Hepatocyte (in vitro differentiated cells): ENCODE measurements around the gene GBX1. TPM values are rescaled to one million over a fixed set of nuclear protein-coding genes. Genes with fewer than 3 reads are reported as not detected.

Experiments used
- DNase-seq: peaks from one replicate; pipeline ENCODE4 v3.0.0-alpha.2; 2016; ENCODE audit warnings: low spot score
- H2AFZ ChIP-seq: fragments of 200-600 bp; sonication (generic); 2 replicates; pipeline ENCODE4 v1.6.0; 2016; ENCODE audit warnings: antibody characterized with exemption, mild to moderate bottlenecking
- H3K27ac ChIP-seq: fragments of 200-600 bp; sonication (generic); 2 replicates; pipeline ENCODE4 v1.5.1; 2016; ENCODE audit warnings: mild to moderate bottlenecking
- H3K27me3 ChIP-seq: fragments of 200-600 bp; sonication (generic); 2 replicates; pipeline ENCODE4 v1.6.1; 2016
- H3K36me3 ChIP-seq: fragments of 200-600 bp; sonication (generic); replicated peaks from 2 replicates; pipeline ENCODE4 v1.5.1; 2016; ENCODE audit warnings: low read depth; ENCODE audit not compliant: insufficient read depth
- H3K4me1 ChIP-seq: fragments of 200-600 bp; sonication (generic); 2 replicates; pipeline ENCODE4 v1.5.1; 2016; ENCODE audit warnings: mild to moderate bottlenecking, moderate library complexity; ENCODE audit not compliant: insufficient read depth
- H3K4me2 ChIP-seq: fragments of 200-600 bp; sonication (generic); 2 replicates; pipeline ENCODE4 v1.6.0; 2016
- H3K4me3 ChIP-seq: fragments of 200-600 bp; sonication (generic); 2 replicates; pipeline ENCODE4 v1.5.1; 2016; ENCODE audit warnings: mild to moderate bottlenecking
- H3K79me2 ChIP-seq: fragments of 200-600 bp; sonication (generic); 2 replicates; pipeline ENCODE4 v1.6.0; 2017; ENCODE audit warnings: mild to moderate bottlenecking
- H3K9me2 ChIP-seq: fragments of 200-600 bp; sonication (generic); replicated peaks from 2 replicates; pipeline ENCODE4 v1.6.0; 2017; ENCODE audit warnings: mild to moderate bottlenecking; ENCODE audit not compliant: insufficient read depth
- H3K9me3 ChIP-seq: fragments of 200-600 bp; sonication (generic); 2 replicates; pipeline ENCODE4 v1.5.1; 2016; ENCODE audit warnings: low read depth, mild to moderate bottlenecking
- H4K20me1 ChIP-seq: fragments of 200-600 bp; sonication (generic); 2 replicates; pipeline ENCODE4 v1.6.0; 2016; ENCODE audit warnings: mild to moderate bottlenecking; ENCODE audit not compliant: insufficient read depth, poor library complexity, severe bottlenecking
- EZH2 ChIP-seq: fragments of 200-600 bp; sonication (generic); IDR thresholded peaks from 2 replicates; pipeline ENCODE4 v1.6.1; 2016; ENCODE audit warnings: antibody characterized with exemption, mild to moderate bottlenecking, borderline replicate concordance
- EZH2phosphoT487 ChIP-seq: fragments of 200-600 bp; sonication (generic); IDR thresholded peaks from one replicate; pipeline ENCODE4 v1.6.1; 2018; ENCODE audit warnings: antibody characterized with exemption, mild to moderate bottlenecking, low read depth, moderate library complexity; ENCODE audit not compliant: unreplicated experiment, severe bottlenecking
- WGBS: methylation state at CpG from one replicate; pipeline ENCODE4 v1.1.6; 2016; ENCODE audit warnings: low lambda C conversion rate; ENCODE audit errors: missing lambda C conversion rate; 5-methylcytosine and 5-hydroxymethylcytosine counted together
- polyA plus RNA-seq: library from polyadenylated mRNA; unstranded; fragments of >200 nt; fragmentation: Nextera tagmentation; extraction: Ambion mirVana; gene quantifications from 2 replicates; pipeline ENCODE4 v1.2.1, GENCODE V29; 2016
- total RNA-seq: library from RNA; depleted of rRNA; stranded (reverse); fragments of >200 nt; gene quantifications from 2 replicates; pipeline ENCODE4 v1.2.3, GENCODE V29; 2014
- TF ChIP-seq, protein P1 (sequence below): fragments of 200-600 bp; sonication (generic); IDR thresholded peaks from 2 replicates; pipeline ENCODE4 v1.5.1; 2016; ENCODE audit warnings: antibody characterized with exemption, mild to moderate bottlenecking; ENCODE audit not compliant: poor library complexity

Gene GBX1
- total and polyA plus RNA-seq, 2 experiments from 2014 or later: not detected

DNA sequence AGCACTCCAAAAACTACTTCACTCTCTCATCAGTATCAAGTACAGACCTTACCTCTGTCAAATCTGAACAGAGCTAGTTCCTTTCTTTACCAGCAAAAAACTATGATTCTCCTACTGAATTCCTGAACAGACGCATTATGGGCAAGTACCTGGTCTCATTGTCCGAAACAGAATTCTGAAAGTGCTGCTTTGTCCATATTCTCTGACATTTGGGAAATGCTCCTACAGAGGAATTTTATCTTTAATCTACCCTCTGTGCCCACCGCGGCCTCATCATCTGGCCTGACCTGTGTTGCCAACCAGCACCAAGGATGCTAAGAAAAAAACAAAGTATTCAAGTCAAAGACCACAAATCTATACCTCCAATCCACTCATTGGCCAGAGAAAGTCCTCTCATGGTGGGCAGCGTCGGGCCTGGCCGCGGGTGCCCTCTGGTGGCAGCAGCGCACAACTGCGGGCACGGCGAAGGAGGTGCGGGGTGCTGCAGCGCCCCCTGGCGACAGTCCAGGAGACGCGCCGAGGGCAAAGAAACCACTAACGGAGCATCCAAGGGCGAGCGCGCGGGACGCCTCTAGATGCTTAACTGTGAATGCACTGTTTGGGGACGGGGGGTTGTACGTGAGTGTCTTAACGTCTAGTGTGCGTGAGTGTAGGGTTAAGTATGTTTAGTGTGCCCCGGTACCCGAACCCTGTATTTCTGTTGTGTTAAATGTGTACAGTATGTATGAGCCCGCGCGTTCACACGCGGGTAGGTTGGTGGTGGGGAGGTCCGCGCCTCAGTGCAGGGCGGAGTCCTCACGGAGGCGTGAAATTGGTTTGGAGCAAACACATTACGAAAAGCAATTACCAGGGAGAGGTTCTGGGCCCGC lies 5.0 kb upstream of the GBX1 start:
- H3K27me3 ChIP-seq: peaks cover 52% of the 10 kb centered on the region
- H3K4me2 ChIP-seq: no peak overlapping the region
- no peak overlapping the region for H3K27ac ChIP-seq
- TF ChIP-seq, protein P1, sequence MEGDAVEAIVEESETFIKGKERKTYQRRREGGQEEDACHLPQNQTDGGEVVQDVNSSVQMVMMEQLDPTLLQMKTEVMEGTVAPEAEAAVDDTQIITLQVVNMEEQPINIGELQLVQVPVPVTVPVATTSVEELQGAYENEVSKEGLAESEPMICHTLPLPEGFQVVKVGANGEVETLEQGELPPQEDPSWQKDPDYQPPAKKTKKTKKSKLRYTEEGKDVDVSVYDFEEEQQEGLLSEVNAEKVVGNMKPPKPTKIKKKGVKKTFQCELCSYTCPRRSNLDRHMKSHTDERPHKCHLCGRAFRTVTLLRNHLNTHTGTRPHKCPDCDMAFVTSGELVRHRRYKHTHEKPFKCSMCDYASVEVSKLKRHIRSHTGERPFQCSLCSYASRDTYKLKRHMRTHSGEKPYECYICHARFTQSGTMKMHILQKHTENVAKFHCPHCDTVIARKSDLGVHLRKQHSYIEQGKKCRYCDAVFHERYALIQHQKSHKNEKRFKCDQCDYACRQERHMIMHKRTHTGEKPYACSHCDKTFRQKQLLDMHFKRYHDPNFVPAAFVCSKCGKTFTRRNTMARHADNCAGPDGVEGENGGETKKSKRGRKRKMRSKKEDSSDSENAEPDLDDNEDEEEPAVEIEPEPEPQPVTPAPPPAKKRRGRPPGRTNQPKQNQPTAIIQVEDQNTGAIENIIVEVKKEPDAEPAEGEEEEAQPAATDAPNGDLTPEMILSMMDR: peak; percentile 100
- no peak for TF ChIP-seq EZH2
- DNase-seq: peak; percentile 84
- H3K9me2 ChIP-seq: no peaks in the 10 kb centered on the region
- no peaks in the 10 kb centered on the region for H3K79me2 ChIP-seq
- no peaks in the 10 kb centered on the region for H3K9me3 ChIP-seq
- H2AFZ ChIP-seq: no peak overlapping the region
- H3K4me1 ChIP-seq: peaks cover 4% of the 10 kb centered on the region
- no peak overlapping the region for H3K4me3 ChIP-seq
- 34% methylated on average over 42 of the region's 42 CpGs for WGBS
- H3K36me3 ChIP-seq: no peaks in the 10 kb centered on the region
- no peaks in the 10 kb centered on the region for H4K20me1 ChIP-seq

DNA sequence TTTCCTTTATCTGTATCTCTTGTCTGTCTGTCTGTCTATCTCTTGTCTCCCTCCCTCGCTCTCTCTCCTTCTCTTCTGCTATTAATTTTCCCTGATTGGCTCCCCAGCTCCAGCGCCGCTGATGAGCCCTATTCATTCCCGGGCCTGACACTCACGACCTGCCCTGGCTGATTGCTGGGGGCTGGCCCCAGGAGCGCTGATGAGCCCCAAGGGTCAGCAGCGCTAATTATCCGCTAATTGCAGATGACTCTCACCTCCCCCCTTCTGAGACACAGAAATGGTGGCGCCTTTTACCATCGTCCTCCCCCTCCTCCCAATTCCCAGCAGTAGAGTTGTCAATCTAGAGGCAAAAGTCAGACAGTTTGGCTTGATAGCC lies 1.3 kb upstream of the GBX1 start:
- H3K4me1 ChIP-seq: peaks cover 9% of the 10 kb centered on the region
- no peak overlapping the region for H2AFZ ChIP-seq
- no peaks in the 10 kb centered on the region for H3K36me3 ChIP-seq
- no peak overlapping the region for H3K27ac ChIP-seq
- no peak overlapping the region for H3K4me2 ChIP-seq
- no peaks in the 10 kb centered on the region for H3K79me2 ChIP-seq
- TF ChIP-seq EZH2 (no peak), EZH2phosphoT487 (no peak)
- TF ChIP-seq, protein P1: no peak
- H3K4me3 ChIP-seq: no peak overlapping the region
- 17% methylated on average over 10 of the region's 10 CpGs for WGBS
- H4K20me1 ChIP-seq: no peaks in the 10 kb centered on the region
- no peaks in the 10 kb centered on the region for H3K9me2 ChIP-seq
- DNase-seq: no peak
- peaks cover 79% of the 10 kb centered on the region for H3K27me3 ChIP-seq
- no peaks in the 10 kb centered on the region for H3K9me3 ChIP-seq

DNA sequence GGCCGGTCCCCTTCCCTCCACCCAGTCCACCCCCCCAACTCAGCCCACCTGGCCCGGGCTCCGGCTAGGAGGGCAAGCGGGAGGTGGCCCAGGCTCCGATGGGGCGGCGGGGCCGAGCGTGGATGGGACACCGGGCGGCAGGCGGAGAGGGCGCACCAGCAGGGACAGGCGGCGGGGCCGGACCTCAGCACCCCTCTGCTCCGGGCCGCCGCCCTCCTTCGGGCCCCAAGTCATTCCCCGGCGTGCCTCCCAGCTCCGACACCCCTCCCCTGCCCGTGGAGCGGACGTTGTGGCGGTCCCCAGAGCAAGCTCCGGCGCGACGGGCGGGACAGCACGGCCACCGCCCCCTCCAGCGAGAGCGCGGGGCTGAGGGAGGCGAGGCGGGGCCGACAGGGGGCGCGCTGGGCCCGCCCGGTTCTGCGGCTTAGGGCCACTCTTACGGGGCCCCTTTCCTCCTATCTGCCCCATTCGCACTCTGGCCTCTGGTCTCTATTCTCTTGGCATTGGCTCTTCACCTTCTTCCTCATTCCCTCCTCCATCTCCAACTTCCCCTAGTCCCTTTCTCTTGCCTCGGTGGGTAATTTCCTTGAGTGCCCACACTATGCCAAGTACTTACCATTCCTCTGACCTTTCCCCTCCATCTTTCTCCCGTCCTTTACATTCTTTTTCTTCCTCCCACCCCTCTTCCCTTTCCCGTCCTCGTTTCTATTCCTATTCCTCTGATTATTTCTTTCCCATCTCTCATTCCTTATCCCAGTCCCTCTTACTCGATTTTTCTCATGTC lies 701 bp upstream of the GBX1 start:
- no peaks in the 10 kb centered on the region for H3K36me3 ChIP-seq
- TF ChIP-seq EZH2: peak; percentile 3
- TF ChIP-seq EZH2phosphoT487: no peak
- TF ChIP-seq, protein P1: peak; percentile 54
- H2AFZ ChIP-seq: no peak overlapping the region
- H3K4me3 ChIP-seq: peak overlapping the region; percentile 42
- peaks cover 80% of the 10 kb centered on the region for H3K27me3 ChIP-seq
- H3K27ac ChIP-seq: no peak overlapping the region
- peak overlapping the region; percentile 97 for H3K4me2 ChIP-seq
- no peaks in the 10 kb centered on the region for H3K79me2 ChIP-seq
- H3K4me1 ChIP-seq: peaks cover 9% of the 10 kb centered on the region
- no peaks in the 10 kb centered on the region for H3K9me2 ChIP-seq
- DNase-seq: peak; percentile 53
- H4K20me1 ChIP-seq: no peaks in the 10 kb centered on the region
- H3K9me3 ChIP-seq: no peaks in the 10 kb centered on the region
- WGBS: 7% methylated on average over 14 of the region's 52 CpGs
